IMR-90 (cell line): Measurements from ENCODE around the gene TPP1. TPM values are rescaled to one million over a fixed set of nuclear protein-coding genes. Genes with fewer than 3 reads are reported as not detected.

Experiments
- ATAC-seq: fragments of 200-7000 bp; cut with Tn5 transposase; 2 replicates; pipeline ENCODE4 v1.9.1; 2020; ENCODE audit warnings: low read depth, mild to moderate bottlenecking, moderate library complexity
- BruUV-seq: library from RNA; stranded (reverse); fragments of 400-500 nt; replicated peaks from 2 replicates; lab custom pipeline; 2021; lab: Mats Ljungman, UMichigan
- CTCF ChIA-PET: fragments of 300-600 bp; formaldehyde crosslinking; extraction: SDS; loops from one replicate; lab custom pipeline; 2021; ENCODE audit warnings: antibody characterized with exemption; lab: Yijun Ruan, JAX
- POLR2A ChIA-PET: fragments of 300-600 bp; sonication (Branson Sonifier 250); formaldehyde crosslinking; loops from one replicate; lab custom pipeline; 2022; ENCODE audit warnings: antibody characterized with exemption; ENCODE audit not compliant: unreplicated experiment; lab: Charles Lee
- DNase-seq: peaks from one replicate; pipeline ENCODE4 v3.0.0; 2013
- H2AFZ ChIP-seq: replicated peaks from 2 replicates; pipeline ENCODE3; 2013; ENCODE audit warnings: low read length, mild to moderate bottlenecking; ENCODE audit not compliant: poor library complexity
- H2AK5ac ChIP-seq: 2 replicates; pipeline ENCODE4 v1.6.1; 2013; ENCODE audit warnings: low read depth, low read length, inconsistent platforms
- H2AK9ac ChIP-seq: replicated peaks from 2 replicates; pipeline ENCODE3; 2013; ENCODE audit warnings: mild to moderate bottlenecking, low read depth, low read length, moderate library complexity; ENCODE audit not compliant: poor library complexity
- H2BK120ac ChIP-seq: 2 replicates; pipeline ENCODE4 v1.6.1; 2013; ENCODE audit warnings: low read depth, low read length, inconsistent platforms
- H2BK15ac ChIP-seq: 3 replicates; pipeline ENCODE4 v1.6.1; 2013; ENCODE audit warnings: low read depth, low read length, inconsistent platforms
- H2BK20ac ChIP-seq: 2 replicates; pipeline ENCODE4 v1.6.1; 2013; ENCODE audit warnings: low read depth, mild to moderate bottlenecking, inconsistent platforms, low read length, moderate library complexity
- H2BK5ac ChIP-seq: 2 replicates; pipeline ENCODE4 v1.6.1; 2013; ENCODE audit warnings: mild to moderate bottlenecking, low read depth, low read length, inconsistent platforms; ENCODE audit not compliant: poor library complexity, severe bottlenecking
- H3K14ac ChIP-seq: replicated peaks from 2 replicates; pipeline ENCODE4 v1.6.1; 2013; ENCODE audit warnings: low read depth, low read length, inconsistent platforms
- H3K18ac ChIP-seq: 2 replicates; pipeline ENCODE4 v1.6.1; 2013; ENCODE audit warnings: low read depth, low read length, control low read depth
- H3K23ac ChIP-seq: 2 replicates; pipeline ENCODE4 v1.6.1; 2013; ENCODE audit warnings: low read depth, low read length, inconsistent platforms
- H3K27ac ChIP-seq: 2 replicates; pipeline ENCODE4 v1.5.1; 2013; ENCODE audit warnings: mild to moderate bottlenecking, control low read depth, low read length; ENCODE audit not compliant: insufficient read depth
- H3K27me3 ChIP-seq: 2 replicates; pipeline ENCODE4 v1.6.1; 2013; ENCODE audit warnings: low read length; ENCODE audit not compliant: control insufficient read depth, insufficient read depth
- H3K36me3 ChIP-seq: 2 replicates; pipeline ENCODE4 v1.6.1; 2013; ENCODE audit warnings: low read length, mixed read lengths; ENCODE audit not compliant: control insufficient read depth, insufficient read depth
- H3K4ac ChIP-seq: 2 replicates; pipeline ENCODE4 v1.6.1; 2013; ENCODE audit warnings: low read depth, low read length, inconsistent platforms
- H3K4me1 ChIP-seq: 2 replicates; pipeline ENCODE4 v1.6.1; 2013; ENCODE audit warnings: low read length, mixed read lengths; ENCODE audit not compliant: control insufficient read depth, insufficient read depth
- H3K4me2 ChIP-seq: 2 replicates; pipeline ENCODE4 v1.6.1; 2013; ENCODE audit warnings: low read depth, mild to moderate bottlenecking, control low read depth, low read length, moderate library complexity
- H3K4me3 ChIP-seq: 2 replicates; pipeline ENCODE4 v1.5.1; 2013; ENCODE audit warnings: low read depth, mild to moderate bottlenecking, control low read depth, low read length, moderate library complexity; ENCODE audit not compliant: insufficient read depth
- H3K56ac ChIP-seq: 2 replicates; pipeline ENCODE4 v1.6.1; 2013; ENCODE audit warnings: low read length, inconsistent platforms; ENCODE audit not compliant: insufficient read depth; ENCODE audit errors: extremely low read depth
- H3K79me1 ChIP-seq, 2 experiments: 2 replicates each; pipeline ENCODE4 v1.6.1; 2013; ENCODE audit warnings: low read length in 2 of 2, inconsistent platforms in 1 of 2, low read depth in 1 of 2
- H3K9ac ChIP-seq: 2 replicates; pipeline ENCODE4 v1.6.1; 2013; ENCODE audit warnings: low read depth, low read length, control low read depth
- H3K9me1 ChIP-seq: 2 replicates; pipeline ENCODE4 v1.6.1; 2013; ENCODE audit warnings: low read length, inconsistent platforms; ENCODE audit not compliant: insufficient read depth
- H3K9me3 ChIP-seq: 2 replicates; pipeline ENCODE4 v1.6.1; 2013; ENCODE audit warnings: low read length; ENCODE audit not compliant: control insufficient read depth, insufficient read depth
- H4K20me1 ChIP-seq: 2 replicates; pipeline ENCODE4 v1.6.1; 2013; ENCODE audit warnings: low read length, inconsistent platforms; ENCODE audit not compliant: insufficient read depth
- H4K5ac ChIP-seq: 2 replicates; pipeline ENCODE4 v1.6.1; 2013; ENCODE audit warnings: mild to moderate bottlenecking, low read depth, low read length, control low read depth
- H4K8ac ChIP-seq, 2 experiments: 2 replicates each; pipeline ENCODE4 v1.6.1; 2013; ENCODE audit warnings: low read depth in 2 of 2, low read length in 2 of 2, control low read depth in 1 of 2, inconsistent platforms in 1 of 2
- H4K91ac ChIP-seq: 2 replicates; pipeline ENCODE4 v1.6.1; 2013; ENCODE audit warnings: low read depth, low read length, inconsistent platforms; ENCODE audit not compliant: insufficient read depth
- BHLHE40 ChIP-seq: fragments of 150-350 bp; IDR thresholded peaks from 2 replicates; pipeline ENCODE4 v1.6.1; 2016; ENCODE audit warnings: mild to moderate bottlenecking, low read depth, low read length
- MAFK ChIP-seq: IDR thresholded peaks from 2 replicates; pipeline ENCODE4 v1.6.1; 2012; ENCODE audit warnings: low read depth, low read length, improper control_type of control experiment
- MXI1 ChIP-seq: IDR thresholded peaks from 2 replicates; pipeline ENCODE4 v1.6.1; 2012; ENCODE audit warnings: low read depth, mild to moderate bottlenecking, low read length, moderate library complexity, borderline replicate concordance
- NFE2L2 ChIP-seq: fragments of 150-350 bp; IDR thresholded peaks from 2 replicates; pipeline ENCODE4 v1.6.1; 2016; ENCODE audit warnings: low read depth, mild to moderate bottlenecking, low read length
- WGBS, 2 experiments: methylation state at CpG; one replicate each; pipeline versions ENCODE4 v1.1.5 to v1.1.7; 2013; ENCODE audit warnings: missing lambda C conversion rate in 2 of 2; ENCODE audit not compliant: insufficient read length in 1 of 2; ENCODE audit errors: extremely low coverage in 2 of 2; 5-methylcytosine and 5-hydroxymethylcytosine counted together
- dilution Hi-C: fragments of 300-500 bp; cut with HindIII; formaldehyde crosslinking; loops from one replicate; pipeline ENCODE4 v1.14.3; 2018; ENCODE audit warnings: low sequenced_read_pairs; ENCODE audit not compliant: unreplicated experiment
- in situ Hi-C: fragments of 300-500 bp; cut with MboI; formaldehyde crosslinking; loops from 3 replicates; pipeline ENCODE4 v1.14.3; 2019; ENCODE audit warnings: low sequenced_read_pairs, inconsistent platforms, mixed read lengths
- intact Hi-C: fragments of 100-400 bp; cut with micrococcal nuclease; formaldehyde crosslinking; loops from 2 replicates; pipeline ENCODE4 v1.10.0; 2022
- polyA plus RNA-seq, 3 experiments: library from polyadenylated mRNA; depleted of rRNA; stranded (reverse); fragments of >200 nt; gene quantifications; 2 replicates each; pipeline ENCODE4 v1.2.3, GENCODE V29; 2012; ENCODE audit warnings: low replicate concordance in 1 of 3
- total RNA-seq: library from RNA; depleted of rRNA; stranded (reverse); fragments of >200 nt; gene quantifications from 2 replicates; pipeline ENCODE4 v1.2.3, GENCODE V29; 2012

Gene TPP1
- total and polyA plus RNA-seq, 2 of the 4 experiments (the other 2 are of a cell fraction) = 33.5 to 108 TPM

GRCh38 chr11:6646071-6646470, 26.8 kb upstream of the TPP1 start:
- Histone ChIP-seq H3K36me3 (peaks cover 6% of the 10 kb centered on the region; the same call in 1 of the 2 replicates), H4K5ac (peak overlapping the region; percentile 4; the same call in 1 of the 2 replicates), H4K8ac (peak overlapping the region; percentile 47 to 94; a peak in 3 of 4 replicates), H2AFZ (peak overlapping the region; percentile 83), H3K18ac (peak overlapping the region; percentile 1; the same call in 1 of the 2 replicates), H2BK5ac (no peak overlapping the region), H3K4me2 (peak overlapping the region; percentile 1; the same call in 1 of the 2 replicates), H3K4ac (peak overlapping the region; percentile 83), H3K23ac (peak overlapping the region; percentile 64; the same call in 1 of the 2 replicates), H3K9me1 (peaks cover 24% of the 10 kb centered on the region), H2BK20ac (peak overlapping the region; percentile 75; the same call in 1 of the 2 replicates), H2AK5ac (peak overlapping the region; percentile 57), H3K14ac (peak overlapping the region; percentile 64), H4K20me1 (peaks cover 5% of the 10 kb centered on the region; the same call in 1 of the 2 replicates), H3K4me1 (peaks cover 16% of the 10 kb centered on the region), H3K4me3 (no peak overlapping the region), H3K9ac (no peak overlapping the region), H3K27me3 (0 out of 2 replicates have a peak, but pooled peaks cover 2% of the 10 kb centered on the region), H2BK120ac (peak overlapping the region; percentile 81), H2AK9ac (peak overlapping the region; percentile 86), H2BK15ac (0 out of 3 replicates have a peak overlapping the region, but pooled peaks have one; percentile 2), H3K56ac (no peak overlapping the region), H4K91ac (peak overlapping the region; percentile 85), H3K27ac (no peak overlapping the region; the same call in 1 of the 2 replicates), H3K9me3 (no peaks in the 10 kb centered on the region), H3K79me1 (peaks cover 5 to 40% of the 10 kb centered on the region in 2 experiments; a peak in 3 of 4 replicates)
- in situ Hi-C loops = no loop called here
- CTCF ChIA-PET = interaction anchor here (0.5 kb wide), 1 partner anchor 72 kb away, joined by 3 read pairs; no protein-coding TSS in a partner anchor
- intact Hi-C loops = no loop called here
- ATAC-seq (peak; percentile 48), DNase-seq (peak; percentile 80)
- TF ChIP-seq NFE2L2 (no peak), BHLHE40 (peak; percentile 89), MXI1 (peak; percentile 55; the same call in 1 of the 2 replicates), MAFK (no peak)
- no TSS peak for BruUV-seq
- WGBS, 2 experiments = 49% methylated on average over 9 of the region's 12 CpGs; no CpG with 5 or more reads in 1 of the 2 experiments
- POLR2A ChIA-PET = no interaction called here
- dilution Hi-C loops = no loop called here
